DMS79 (cell line): Measurements from ENCODE around the gene FHAD1.
A peak's percentile ranks its signal among the peaks of the same experiment; 100 is the strongest.
"Not testable (repeated sequence)": the region's sequence is repeated elsewhere in the genome, so short reads cannot be mapped to it uniquely, and the experiment has no call there.

Source experiments
- DNase-seq: peaks from one replicate; lab custom pipeline; 2025; lab: John Stamatoyannopoulos, UW

FHAD1 gene

DNA sequence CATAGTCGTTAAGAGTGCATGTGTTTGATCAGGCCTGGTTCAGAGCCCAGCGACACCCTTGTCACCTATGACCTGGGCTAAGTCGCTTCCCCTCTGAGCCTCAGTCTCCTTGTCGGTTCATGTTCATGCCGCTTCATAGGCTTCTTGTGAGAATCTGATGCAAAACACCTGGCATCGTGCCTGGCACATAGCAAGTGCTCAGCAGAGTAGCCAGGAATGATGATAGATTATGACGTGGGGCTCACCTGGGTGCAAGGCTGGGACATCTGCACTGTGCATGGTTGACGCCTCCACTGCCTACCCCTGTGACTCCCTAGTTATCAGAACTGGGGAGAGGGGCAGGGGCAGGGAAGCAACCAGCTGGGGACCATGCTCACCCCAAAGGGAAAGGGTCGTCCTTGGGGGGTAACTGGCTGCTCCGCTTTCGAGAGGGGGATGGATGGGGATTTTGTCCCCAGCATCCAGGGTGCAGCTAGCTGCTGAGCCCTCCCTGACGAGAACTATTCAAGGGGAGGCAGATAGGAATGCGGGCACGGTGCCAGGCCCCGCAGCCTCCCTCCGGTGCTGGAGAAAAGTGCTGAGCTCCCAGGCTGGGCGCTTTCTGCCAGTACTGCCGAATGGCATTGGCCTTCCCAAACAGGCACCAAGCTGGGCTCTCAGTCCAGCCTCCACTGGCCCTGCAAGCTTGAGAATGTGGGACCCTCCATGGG lies 171.9 kb downstream of the FHAD1 start:
- peak; percentile 14 for DNase-seq

GRCh38 chr1:15420853-15421465 lies 173.9 kb downstream of the FHAD1 start:
- DNase-seq = no peak

DNA sequence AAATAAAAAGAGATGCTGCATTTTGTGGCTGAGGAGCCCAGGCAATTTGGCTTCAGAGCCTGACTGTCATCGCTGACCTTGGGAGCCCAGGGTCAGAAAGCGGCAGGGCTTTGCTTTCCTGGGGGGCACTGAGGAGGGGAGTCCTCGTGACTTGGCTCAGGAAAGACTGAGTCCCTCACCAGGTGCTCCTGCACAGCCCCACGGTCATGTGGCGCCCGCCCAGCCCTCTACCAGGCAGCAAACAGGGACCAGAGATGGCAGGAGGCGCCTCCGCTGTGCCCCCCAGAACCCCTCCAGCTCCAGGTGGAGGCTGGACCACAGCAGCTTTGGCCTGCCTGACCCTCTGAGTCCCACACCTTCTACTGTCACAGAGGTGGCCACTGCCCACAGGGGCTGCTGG lies 175.8 kb downstream of the FHAD1 start:
- no peak for DNase-seq

DNA sequence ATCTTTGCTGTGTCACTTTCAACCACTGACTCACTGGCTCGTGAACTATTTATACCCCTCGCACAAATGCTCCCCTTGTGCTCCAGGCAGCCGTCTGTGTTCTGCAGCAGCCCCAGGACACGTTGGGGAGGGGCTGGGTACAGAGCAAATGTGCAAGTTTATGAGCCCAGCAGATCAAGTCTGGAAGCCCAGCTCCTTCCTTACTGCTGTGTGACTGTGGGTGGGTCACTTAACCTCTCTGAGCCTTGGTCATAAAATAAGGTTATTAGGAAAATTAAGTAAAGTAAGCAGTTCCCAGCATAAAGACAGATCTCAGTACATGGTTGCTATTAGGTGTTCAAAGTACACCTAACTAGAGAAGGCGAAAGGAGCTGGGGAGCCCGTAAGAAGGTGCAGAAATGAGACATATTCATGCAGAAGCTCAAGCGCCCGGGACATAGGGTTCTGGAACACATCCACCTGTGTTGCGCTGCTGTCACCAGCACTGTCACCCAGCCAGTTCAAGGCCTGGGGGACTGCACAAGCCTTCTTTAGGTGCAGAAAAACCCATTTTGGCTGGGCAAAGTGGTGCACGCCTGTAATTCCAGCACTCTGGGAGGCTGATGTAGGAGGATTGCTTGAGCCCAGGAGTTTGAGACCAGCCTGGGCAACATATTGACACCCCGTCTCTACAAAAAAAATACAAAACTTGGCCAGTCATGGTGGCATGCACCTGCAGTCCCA lies 176.5 kb downstream of the FHAD1 start:
- DNase-seq = no peak

- DNase-seq = peak; percentile 93
Observed at GRCh38 chr1:15424146-15424667, 177.2 kb downstream of the FHAD1 start.

DNA sequence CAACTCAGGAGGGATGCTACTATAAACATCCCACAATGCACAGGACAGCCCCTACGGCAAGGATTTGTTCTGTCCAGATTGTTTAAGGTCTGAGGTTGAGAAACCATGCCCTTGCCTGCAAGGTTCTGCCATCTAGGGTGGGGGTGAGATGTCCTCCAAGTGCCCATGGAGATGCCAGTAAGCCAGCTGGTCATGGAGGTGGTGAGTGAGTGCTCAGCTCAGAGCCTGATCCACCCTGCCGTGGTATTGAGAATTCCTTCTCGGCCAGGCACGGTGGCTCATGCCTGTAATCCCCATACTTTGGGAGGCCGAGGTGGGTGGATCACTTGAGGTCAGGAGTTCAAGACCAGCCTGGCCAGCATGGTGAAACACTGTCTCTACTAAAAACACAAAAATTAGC lies 178.0 kb downstream of the FHAD1 start:
- no peak for DNase-seq

DNA sequence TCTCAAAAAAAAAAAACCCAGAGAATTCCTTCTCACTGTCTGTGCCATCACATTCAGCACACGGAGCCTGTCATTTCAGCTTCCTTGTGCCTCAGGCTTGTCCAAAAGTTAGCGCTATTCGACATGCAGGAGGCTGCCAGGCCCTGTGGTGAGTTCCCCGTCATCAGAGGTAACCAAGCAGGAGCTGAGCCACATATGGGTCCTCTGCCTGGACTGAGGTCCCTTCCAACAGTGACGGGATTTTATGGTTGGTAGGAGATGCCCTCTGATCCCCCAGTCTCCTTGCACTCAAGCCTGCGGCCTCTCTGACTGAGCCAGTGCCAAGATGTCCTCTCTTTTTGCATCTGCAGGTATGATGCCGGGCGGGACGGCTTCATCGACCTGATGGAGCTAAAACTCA lies 178.5 kb downstream of the FHAD1 start:
- no peak for DNase-seq

- no peak for DNase-seq
Observed at GRCh38 chr1:15425958-15426357, 178.9 kb downstream of the FHAD1 start.

- no peak for DNase-seq
Observed at GRCh38 chr1:15426492-15427279, 179.7 kb downstream of the FHAD1 start.

DNA sequence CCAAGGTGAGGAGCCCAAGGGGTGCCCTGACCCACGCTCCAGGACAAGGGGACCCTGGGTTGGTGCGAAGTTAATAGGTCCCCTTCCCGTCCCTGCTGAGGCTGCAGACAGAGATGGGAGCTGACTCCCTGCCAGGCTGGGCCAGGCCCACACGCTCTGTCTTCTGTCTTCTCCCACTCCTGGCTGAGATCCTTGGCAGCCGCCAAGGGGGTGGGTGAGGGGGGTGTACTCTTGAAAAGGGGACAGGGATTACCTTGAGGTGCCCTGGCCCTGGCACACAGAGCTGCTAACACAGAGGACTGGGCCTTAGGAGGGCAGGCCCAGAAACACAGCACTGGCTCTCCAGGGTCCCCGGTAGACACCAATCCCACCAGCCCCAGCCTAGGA lies 180.2 kb downstream of the FHAD1 start:
- DNase-seq = no peak

- DNase-seq = not testable (repeated sequence)
Observed at GRCh38 chr1:15428252-15428651, 181.2 kb downstream of the FHAD1 start.

GRCh38 chr1:15428815-15429435 lies 181.9 kb downstream of the FHAD1 start:
- DNase-seq = no peak

- no peak for DNase-seq
Observed at GRCh38 chr1:15429701-15430149, 182.7 kb downstream of the FHAD1 start.

- DNase-seq = no peak
Observed at GRCh38 chr1:15430787-15431570, 184.0 kb downstream of the FHAD1 start.

GRCh38 chr1:15431571-15431948 lies 184.5 kb downstream of the FHAD1 start:
- no peak for DNase-seq

DNA sequence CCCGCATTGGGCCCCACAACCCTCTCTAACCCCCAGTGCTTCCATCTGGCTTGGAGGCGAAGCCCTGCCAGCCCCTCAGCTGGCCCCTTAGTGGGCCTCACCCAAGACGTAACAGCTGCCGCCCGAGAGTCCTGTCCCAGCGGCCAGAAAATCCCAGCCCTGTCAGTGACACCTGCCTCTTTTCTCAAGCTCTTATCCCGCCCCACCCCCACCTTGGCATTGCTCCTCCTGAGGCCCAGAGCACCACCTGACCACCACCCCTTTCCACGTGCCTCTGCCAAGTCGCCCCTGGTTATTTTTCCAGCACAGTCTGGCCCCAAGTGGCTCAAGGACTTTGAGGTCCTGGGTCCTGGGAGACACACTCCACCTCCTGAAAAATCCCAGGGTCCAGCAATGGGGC lies 185.3 kb downstream of the FHAD1 start:
- DNase-seq = no peak

GRCh38 chr1:15433471-15433870 lies 186.4 kb downstream of the FHAD1 start:
- DNase-seq = no peak

GRCh38 chr1:15434739-15435138 lies 187.7 kb downstream of the FHAD1 start:
- not testable (repeated sequence) for DNase-seq

DNA sequence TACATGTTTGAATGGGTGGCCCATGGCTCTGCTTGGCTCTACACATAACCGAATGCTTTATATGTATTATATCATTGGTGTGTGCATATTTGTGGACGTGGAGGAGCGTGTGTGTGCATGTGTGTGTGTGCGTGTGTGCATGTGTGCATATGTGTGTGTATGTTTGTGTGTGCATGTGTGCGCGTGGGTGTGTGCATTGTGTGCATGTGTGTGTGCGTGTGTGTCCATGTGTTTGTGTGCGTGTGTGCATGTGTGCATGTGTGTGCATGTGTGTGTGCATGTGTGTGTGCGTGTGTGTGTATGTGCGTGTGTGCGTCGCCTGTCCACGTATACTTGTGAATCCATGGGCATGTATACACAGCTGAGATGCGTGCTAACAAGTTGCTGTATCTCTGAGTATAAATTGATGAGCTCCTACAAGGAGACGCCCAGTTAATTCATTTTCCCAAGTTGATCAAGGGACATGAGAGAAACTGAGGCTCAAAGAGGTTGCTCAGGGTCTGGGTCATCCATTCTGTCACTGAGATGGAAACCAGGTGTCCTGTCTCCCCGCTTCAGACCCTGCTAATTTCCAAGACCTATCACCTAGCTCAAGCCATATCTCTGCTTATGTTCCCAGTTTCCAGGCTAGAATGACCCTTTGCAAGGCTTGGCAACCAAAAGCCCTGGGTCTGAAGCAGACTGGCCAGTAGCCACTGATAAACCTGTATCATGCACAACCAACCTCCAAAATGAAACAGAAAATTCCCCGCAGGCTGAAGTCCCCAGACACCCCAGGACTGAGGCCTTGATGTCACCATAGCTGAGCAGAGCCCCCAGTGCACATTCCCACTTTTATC lies 188.4 kb downstream of the FHAD1 start:
- DNase-seq = no peak

GRCh38 chr1:15436881-15437442 lies 189.9 kb downstream of the FHAD1 start:
- DNase-seq = no peak
